GM18517 (cell line): ENCODE data around the gene DMTF1.
"Not testable (repeated sequence)": the region's sequence is repeated elsewhere in the genome, so short reads cannot be mapped to it uniquely, and the experiment has no call there.

Source experiments
- ATAC-seq: cut with Tn5 transposase; IDR thresholded peaks from one replicate; pipeline ENCODE4 v1.9.1; 2021; ENCODE audit warnings: mild to moderate bottlenecking, moderate library complexity; ENCODE audit not compliant: unreplicated experiment

The DMTF1 gene

GRCh38 chr7:87220026-87220733, 67.9 kb downstream of the DMTF1 start:
- ATAC-seq: peak; percentile 26

DNA sequence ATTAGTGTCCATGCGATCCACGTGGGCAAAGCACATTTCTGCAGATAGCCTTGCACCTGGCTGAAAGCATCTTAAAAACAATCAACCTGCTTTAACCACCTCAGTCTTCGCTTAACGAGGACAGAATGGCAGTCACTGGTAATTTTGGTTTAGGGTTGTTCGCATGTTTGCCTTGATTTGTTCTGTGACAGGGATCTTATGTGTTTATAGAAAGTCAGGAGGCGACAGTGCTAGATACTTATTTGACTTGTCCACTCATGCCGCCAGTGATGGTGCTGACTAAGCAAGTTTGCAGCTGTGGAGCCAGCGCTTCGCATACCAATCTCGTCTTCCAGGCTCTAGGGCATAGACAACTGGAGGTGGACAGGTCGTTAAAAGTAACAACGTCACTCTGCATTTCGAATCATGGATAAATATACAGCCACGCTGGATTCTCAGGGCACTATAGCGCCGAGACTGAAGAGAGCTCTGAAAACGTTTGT, 68.5 kb downstream of the DMTF1 start:
- no peak for ATAC-seq

DNA sequence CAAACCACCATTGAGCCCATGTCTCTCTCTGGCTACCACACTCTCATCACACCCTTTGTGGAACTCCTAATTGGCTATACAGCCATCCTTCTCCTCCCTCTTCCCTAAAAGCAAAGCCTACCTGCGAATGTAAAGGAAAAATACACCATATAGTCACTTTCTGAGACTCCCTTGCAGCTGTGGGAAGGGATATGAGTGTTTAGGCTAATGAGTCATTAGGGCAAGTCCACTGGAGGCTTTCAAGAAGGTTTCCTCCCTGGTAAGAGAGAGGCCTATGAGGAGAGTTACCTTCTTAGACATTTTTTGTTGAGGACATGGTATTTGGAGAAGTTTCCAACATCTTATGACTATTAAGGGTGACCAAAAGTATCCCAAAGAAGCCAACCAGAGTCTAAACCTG, 71.4 kb downstream of the DMTF1 start:
- ATAC-seq: no peak

- no peak for ATAC-seq
Measured at GRCh38 chr7:87225696-87226095, 73.4 kb downstream of the DMTF1 start.

DNA sequence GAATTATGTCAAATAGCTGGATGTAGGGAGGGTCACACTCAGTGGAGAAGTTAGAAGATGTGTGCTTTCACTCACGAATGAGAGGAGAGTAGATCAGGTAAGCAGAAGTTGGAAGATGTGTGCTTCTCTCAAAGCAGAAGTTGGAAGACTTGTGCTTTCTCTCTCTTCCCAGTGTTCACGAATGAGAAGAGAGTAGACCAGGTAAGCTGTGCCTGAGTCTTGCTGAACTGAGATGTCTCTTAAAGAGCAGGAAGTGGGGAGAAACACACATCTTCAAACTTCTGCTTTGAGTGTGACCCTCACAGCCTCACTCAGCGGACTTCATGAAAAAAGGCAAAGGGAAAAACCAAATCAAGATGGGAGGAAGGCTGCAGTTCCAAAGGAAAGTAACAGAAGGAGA, 74.2 kb downstream of the DMTF1 start:
- no peak for ATAC-seq

- no peak for ATAC-seq
Measured at GRCh38 chr7:87231258-87231657, 79.0 kb downstream of the DMTF1 start.

GRCh38 chr7:87231711-87232110, 79.5 kb downstream of the DMTF1 start:
- no peak for ATAC-seq

GRCh38 chr7:87234949-87235348, 82.7 kb downstream of the DMTF1 start:
- no peak for ATAC-seq

- ATAC-seq: not testable (repeated sequence)
Measured at GRCh38 chr7:87238464-87239051, 86.3 kb downstream of the DMTF1 start.

DNA sequence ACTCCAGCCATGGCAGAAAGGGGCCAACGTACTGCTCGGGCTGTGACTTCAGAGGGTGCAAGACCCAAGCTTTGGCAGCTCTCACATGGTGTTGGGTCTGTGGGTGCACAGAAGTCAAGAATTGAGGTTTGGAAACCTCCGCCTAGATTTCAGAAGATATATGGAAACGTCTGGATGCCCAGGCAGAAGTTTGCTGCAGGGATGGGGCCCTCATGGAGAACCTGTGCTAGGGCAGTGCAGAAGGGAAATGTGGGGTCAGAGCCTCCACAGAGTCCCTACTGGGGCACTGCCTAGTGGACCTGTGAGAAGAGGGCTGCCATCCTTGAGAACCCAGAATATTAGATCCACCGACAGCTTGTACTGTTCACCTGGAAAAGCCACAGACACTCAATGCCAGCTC, 93.4 kb downstream of the DMTF1 start:
- ATAC-seq: not testable (repeated sequence)
